Measurements from ENCODE around the gene CDK18.

- TF ChIP-seq CTCF (IDR thresholded peaks at IDR 0.05; ENCODE audit: borderline replicate concordance, extremely low read depth, low read length, poor library complexity, severe bottlenecking) = no peak
- TF ChIP-seq EZH2 (IDR thresholded peaks at IDR 0.05; ENCODE audit: borderline replicate concordance, low read depth, low read length, severe bottlenecking) = no peak
Measured at GRCh38 chr1:205510308-205510950, 6.0 kb downstream of the CDK18 start.

All from DND-41 (cell line).